GM12864 (cell line): Measurements from ENCODE around the gene EP400.
"Not testable (repeated sequence)": the region's sequence is repeated elsewhere in the genome, so short reads cannot be mapped to it uniquely, and the experiment has no call there.

Experiments used
- DNase-seq: peaks from one replicate; pipeline ENCODE4 v3.0.0-alpha.2; 2011; ENCODE audit warnings: low read depth
- H3K4me3 ChIP-seq: 2 replicates; pipeline ENCODE4 v1.5.1; 2011; ENCODE audit warnings: mild to moderate bottlenecking, low read depth, low read length, control low read depth
- TF ChIP-seq, protein P1 (sequence below): IDR thresholded peaks from 2 replicates; pipeline ENCODE4 v1.5.1; 2011; ENCODE audit warnings: low read depth, mild to moderate bottlenecking, moderate library complexity, low read length, control low read depth, inconsistent platforms; ENCODE audit errors: missing control alignments

EP400 gene

GRCh38 chr12:131981388-131981787 lies 31.6 kb downstream of the EP400 start:
- no peak overlapping the region for H3K4me3 ChIP-seq
- TF ChIP-seq, protein P1, sequence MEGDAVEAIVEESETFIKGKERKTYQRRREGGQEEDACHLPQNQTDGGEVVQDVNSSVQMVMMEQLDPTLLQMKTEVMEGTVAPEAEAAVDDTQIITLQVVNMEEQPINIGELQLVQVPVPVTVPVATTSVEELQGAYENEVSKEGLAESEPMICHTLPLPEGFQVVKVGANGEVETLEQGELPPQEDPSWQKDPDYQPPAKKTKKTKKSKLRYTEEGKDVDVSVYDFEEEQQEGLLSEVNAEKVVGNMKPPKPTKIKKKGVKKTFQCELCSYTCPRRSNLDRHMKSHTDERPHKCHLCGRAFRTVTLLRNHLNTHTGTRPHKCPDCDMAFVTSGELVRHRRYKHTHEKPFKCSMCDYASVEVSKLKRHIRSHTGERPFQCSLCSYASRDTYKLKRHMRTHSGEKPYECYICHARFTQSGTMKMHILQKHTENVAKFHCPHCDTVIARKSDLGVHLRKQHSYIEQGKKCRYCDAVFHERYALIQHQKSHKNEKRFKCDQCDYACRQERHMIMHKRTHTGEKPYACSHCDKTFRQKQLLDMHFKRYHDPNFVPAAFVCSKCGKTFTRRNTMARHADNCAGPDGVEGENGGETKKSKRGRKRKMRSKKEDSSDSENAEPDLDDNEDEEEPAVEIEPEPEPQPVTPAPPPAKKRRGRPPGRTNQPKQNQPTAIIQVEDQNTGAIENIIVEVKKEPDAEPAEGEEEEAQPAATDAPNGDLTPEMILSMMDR = no peak
- no peak for DNase-seq

DNA sequence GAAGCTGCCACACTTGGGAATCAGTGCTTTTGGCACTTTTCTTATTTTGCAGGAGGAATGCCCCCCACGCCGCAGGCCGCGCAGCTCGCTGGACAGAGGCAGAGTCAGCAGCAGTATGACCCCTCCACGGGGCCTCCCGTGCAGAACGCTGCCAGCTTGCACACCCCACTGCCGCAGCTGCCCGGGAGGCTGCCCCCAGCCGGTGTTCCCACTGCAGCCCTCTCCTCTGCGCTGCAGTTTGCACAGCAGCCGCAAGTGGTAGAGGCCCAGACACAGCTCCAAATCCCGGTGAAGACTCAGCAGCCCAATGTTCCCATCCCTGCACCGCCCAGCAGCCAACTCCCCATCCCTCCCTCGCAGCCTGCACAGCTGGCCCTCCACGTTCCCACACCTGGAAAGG lies 32.3 kb downstream of the EP400 start:
- DNase-seq = no peak
- H3K4me3 ChIP-seq = no peak overlapping the region
- TF ChIP-seq, protein P1 = no peak

GRCh38 chr12:131983026-131983425 lies 33.3 kb downstream of the EP400 start:
- no peak for DNase-seq
- H3K4me3 ChIP-seq = no peak overlapping the region
- TF ChIP-seq, protein P1 = no peak

DNA sequence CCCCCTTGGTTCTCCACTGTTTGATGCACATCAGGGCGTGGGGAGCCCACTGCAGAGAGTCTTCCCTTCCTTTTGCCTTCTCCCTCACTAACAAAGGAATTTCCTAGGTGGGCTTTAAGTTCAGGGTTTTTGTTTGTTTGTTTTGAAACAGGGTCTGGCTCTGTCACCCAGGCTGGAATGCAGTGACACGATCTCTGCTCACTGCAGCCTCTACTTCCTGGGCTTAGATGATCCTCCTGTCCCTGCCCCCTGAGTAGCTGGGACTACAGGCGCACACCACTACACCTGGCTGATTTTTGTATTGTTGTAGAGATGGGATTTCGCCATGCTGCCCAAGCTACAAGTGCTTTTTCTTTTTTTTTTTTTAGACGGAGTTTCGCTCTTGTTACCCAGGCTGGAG lies 33.8 kb downstream of the EP400 start:
- no peak overlapping the region for H3K4me3 ChIP-seq
- DNase-seq = no peak
- TF ChIP-seq, protein P1 = no peak

GRCh38 chr12:131984334-131984733 lies 34.6 kb downstream of the EP400 start:
- no peak overlapping the region for H3K4me3 ChIP-seq
- TF ChIP-seq, protein P1 = no peak
- no peak for DNase-seq

- not testable (repeated sequence) for H3K4me3 ChIP-seq, DNase-seq
Observed at GRCh38 chr12:131985510-131985875, 35.8 kb downstream of the EP400 start.

GRCh38 chr12:131986361-131986760 lies 36.6 kb downstream of the EP400 start:
- no peak overlapping the region for H3K4me3 ChIP-seq
- TF ChIP-seq, protein P1 = no peak
- no peak for DNase-seq

DNA sequence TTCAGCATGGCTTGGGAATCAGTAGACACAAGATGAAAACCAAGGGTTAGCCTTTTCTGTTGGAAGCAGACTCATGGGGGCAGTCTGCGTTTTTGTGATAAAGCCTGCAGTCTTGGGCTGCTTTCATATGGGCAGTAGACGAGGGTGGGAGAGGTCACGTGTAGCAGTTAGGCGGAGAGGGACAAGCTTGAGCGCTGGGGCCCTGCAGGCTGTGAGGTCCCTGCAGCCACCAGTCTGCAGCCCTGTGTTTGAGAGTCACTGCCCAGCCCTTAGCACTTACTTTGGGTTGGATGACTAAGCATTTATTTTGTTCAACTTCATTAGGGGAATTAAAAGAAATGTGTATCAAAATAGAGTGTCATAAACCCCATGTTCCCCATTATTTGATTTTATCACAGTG lies 37.2 kb downstream of the EP400 start:
- DNase-seq = no peak
- H3K4me3 ChIP-seq = no peak overlapping the region
- TF ChIP-seq, protein P1 = no peak
